Measurements from ENCODE around the gene SERBP1.

- TF ChIP-seq CTCF (IDR thresholded peaks at IDR 0.05) (no peak), POLR2A (IDR thresholded peaks at IDR 0.05) (no peak)
Observed at GRCh38 chr1:67427465-67427864, 2.7 kb downstream of the SERBP1 start.

Measured in vagina (tissue), 2 donors.